ENCODE measurements around the gene SORBS1.

- no peak for TF ChIP-seq ARNTL (CRISPR knock-in tag; IDR thresholded peaks at IDR 0.05; ENCODE audit: borderline replicate concordance, low read depth)
- TF ChIP-seq, protein P1, sequence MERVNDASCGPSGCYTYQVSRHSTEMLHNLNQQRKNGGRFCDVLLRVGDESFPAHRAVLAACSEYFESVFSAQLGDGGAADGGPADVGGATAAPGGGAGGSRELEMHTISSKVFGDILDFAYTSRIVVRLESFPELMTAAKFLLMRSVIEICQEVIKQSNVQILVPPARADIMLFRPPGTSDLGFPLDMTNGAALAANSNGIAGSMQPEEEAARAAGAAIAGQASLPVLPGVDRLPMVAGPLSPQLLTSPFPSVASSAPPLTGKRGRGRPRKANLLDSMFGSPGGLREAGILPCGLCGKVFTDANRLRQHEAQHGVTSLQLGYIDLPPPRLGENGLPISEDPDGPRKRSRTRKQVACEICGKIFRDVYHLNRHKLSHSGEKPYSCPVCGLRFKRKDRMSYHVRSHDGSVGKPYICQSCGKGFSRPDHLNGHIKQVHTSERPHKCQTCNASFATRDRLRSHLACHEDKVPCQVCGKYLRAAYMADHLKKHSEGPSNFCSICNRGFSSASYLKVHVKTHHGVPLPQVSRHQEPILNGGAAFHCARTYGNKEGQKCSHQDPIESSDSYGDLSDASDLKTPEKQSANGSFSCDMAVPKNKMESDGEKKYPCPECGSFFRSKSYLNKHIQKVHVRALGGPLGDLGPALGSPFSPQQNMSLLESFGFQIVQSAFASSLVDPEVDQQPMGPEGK (CRISPR knock-in tag; IDR thresholded peaks at IDR 0.05; ENCODE audit: borderline replicate concordance), result no peak
- TF ChIP-seq CSDC2 (CRISPR knock-in tag; IDR thresholded peaks at IDR 0.05), result no peak
- no peak for TF ChIP-seq ZFP30 (CRISPR knock-in tag; IDR thresholded peaks at IDR 0.05)
- no peak for TF ChIP-seq ZFP3 (CRISPR knock-in tag; IDR thresholded peaks at IDR 0.05)
- TF ChIP-seq, protein P2, sequence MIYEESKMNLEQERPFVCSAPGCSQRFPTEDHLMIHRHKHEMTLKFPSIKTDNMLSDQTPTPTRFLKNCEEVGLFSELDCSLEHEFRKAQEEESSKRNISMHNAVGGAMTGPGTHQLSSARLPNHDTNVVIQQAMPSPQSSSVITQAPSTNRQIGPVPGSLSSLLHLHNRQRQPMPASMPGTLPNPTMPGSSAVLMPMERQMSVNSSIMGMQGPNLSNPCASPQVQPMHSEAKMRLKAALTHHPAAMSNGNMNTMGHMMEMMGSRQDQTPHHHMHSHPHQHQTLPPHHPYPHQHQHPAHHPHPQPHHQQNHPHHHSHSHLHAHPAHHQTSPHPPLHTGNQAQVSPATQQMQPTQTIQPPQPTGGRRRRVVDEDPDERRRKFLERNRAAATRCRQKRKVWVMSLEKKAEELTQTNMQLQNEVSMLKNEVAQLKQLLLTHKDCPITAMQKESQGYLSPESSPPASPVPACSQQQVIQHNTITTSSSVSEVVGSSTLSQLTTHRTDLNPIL (CRISPR knock-in tag; IDR thresholded peaks at IDR 0.05; ENCODE audit: low read depth), result no peak
- TF ChIP-seq PPARA (CRISPR knock-in tag; IDR thresholded peaks at IDR 0.05; ENCODE audit: borderline replicate concordance), result no peak
- TF ChIP-seq, protein P3, sequence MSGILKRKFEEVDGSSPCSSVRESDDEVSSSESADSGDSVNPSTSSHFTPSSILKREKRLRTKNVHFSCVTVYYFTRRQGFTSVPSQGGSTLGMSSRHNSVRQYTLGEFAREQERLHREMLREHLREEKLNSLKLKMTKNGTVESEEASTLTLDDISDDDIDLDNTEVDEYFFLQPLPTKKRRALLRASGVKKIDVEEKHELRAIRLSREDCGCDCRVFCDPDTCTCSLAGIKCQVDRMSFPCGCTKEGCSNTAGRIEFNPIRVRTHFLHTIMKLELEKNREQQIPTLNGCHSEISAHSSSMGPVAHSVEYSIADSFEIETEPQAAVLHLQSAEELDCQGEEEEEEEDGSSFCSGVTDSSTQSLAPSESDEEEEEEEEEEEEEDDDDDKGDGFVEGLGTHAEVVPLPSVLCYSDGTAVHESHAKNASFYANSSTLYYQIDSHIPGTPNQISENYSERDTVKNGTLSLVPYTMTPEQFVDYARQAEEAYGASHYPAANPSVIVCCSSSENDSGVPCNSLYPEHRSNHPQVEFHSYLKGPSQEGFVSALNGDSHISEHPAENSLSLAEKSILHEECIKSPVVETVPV (CRISPR knock-in tag; IDR thresholded peaks at IDR 0.05), result no peak
Observed at GRCh38 chr10:95303950-95304349, 257.2 kb downstream of the SORBS1 start.

All from SK-N-SH treated with all-trans-retinoic acid at 6 μM for 48 hours (cell line).